Raji (cell line): Measurements from ENCODE around the gene SLC16A6.

Experiments used
- POLR2A ChIP-seq: IDR thresholded peaks from 2 replicates; pipeline ENCODE4 v1.6.1; 2011; ENCODE audit warnings: low read depth, low read length, control low read depth; ENCODE audit not compliant: insufficient read depth

Gene SLC16A6, protein sequence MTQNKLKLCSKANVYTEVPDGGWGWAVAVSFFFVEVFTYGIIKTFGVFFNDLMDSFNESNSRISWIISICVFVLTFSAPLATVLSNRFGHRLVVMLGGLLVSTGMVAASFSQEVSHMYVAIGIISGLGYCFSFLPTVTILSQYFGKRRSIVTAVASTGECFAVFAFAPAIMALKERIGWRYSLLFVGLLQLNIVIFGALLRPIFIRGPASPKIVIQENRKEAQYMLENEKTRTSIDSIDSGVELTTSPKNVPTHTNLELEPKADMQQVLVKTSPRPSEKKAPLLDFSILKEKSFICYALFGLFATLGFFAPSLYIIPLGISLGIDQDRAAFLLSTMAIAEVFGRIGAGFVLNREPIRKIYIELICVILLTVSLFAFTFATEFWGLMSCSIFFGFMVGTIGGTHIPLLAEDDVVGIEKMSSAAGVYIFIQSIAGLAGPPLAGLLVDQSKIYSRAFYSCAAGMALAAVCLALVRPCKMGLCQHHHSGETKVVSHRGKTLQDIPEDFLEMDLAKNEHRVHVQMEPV

DNA sequence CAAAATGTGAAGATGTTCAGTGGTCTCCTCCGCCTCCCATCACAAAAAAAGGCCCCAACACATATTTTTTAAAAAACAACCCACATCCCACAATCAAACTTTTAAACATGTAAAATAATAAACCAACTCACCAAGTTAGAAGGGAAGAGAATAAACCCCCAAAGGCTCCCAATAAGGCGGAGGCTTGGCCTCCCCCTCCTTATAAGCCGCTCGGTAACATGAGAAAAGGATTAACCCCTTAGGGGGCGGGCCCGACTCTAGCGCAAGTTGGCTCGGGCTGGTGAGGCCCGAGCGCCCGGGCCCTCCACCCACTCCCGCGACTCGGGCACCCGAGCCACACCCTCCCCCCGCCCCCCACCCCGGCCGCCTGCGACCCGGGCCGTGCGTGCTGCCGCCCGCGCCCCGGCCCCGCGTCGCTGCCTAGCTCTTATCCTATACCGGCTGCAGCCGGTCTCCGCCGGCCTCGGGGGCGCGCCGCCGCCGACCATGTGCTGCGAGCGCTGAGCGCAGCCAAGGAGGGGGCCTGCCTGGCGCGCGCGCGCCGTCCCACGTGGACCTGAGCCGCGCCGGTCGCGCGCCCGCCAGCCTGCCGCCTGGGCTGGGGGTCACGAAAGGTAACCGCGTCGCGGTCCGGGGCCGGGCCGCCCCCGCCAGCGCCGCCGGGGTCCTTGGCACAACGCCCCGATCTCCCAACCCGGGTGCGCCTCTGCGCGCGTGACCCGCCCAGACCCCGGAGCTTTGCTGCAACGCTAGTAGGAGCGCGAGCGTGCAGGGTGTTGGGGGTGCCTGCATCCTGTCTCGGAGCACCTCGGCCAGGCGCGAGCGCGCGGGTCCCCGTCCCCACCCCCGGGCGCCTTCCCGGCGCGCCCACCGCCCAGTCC, at the start of gene SLC16A6, which contains the start of gene ARSG:
TSS of gene SLC16A6 (minus strand) at position 173 of the 881 bp plus-strand sequence. CDS start 12,807 bp downstream, outside the sequence.
TSS of gene ARSG (plus strand) at position 541 of the 881 bp plus-strand sequence. CDS start 15,999 bp downstream, outside the sequence.
- no peak; the same call in 1 of the 2 replicates for TF ChIP-seq POLR2A

DNA sequence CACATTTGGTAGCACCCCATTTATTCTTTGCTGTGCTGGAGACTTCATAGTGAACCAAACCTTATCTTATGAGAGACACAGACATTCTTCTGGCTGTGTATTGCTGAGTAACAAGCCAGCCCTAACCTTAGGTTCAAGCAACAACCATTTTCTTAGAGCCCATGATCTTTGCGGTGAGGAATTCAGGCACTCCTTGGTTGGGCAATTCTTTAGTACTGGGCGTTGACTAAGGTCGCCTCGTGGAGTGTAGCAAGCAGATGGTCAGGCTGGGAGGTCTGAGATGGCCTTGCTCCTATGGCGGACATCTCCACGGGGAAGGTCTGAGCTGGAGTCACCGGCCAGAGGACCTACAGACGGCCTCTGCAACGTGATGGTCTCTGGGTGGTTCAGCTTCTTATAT, 43.5 kb upstream of the SLC16A6 start:
- no peak for TF ChIP-seq POLR2A

DNA sequence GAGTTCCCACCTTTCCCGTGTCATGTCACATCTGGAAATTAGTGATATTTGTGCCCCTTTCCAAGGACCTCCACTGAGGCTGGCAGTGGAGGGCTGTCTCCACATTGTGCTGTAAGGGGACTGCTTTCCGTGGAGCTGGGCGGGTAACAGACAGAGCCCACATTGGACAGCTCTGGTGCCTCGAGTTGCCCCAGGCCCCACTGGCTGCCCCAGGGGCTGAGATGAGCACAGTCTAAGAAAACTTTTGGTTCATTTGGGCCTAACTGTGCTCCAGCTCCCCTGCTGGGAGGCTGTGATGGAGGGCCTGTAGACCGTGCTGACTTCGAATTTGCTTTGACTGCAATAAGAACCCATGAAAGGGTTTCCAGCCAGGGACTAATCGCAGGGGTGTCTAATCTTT, 38.4 kb upstream of the SLC16A6 start:
- no peak for TF ChIP-seq POLR2A

DNA sequence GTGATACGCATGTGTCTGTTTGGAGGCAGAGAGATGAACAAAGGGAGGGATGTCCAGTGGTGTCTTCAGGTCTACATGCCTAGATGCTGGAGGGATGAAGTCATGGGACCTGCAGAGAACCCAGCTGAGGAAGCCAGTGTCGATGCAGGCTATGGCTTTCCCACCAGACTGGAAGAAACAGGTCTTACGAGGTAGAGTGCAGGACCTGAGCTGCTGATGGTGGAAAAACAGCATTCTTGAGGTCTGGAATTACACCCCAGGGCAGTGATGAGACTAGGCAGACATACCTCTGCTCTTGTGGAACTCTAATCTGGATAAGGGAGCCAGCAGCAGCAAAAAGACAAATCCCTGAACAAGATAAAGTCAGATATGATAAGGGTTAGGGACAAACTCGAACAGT, 37.7 kb upstream of the SLC16A6 start:
- no peak for TF ChIP-seq POLR2A

DNA sequence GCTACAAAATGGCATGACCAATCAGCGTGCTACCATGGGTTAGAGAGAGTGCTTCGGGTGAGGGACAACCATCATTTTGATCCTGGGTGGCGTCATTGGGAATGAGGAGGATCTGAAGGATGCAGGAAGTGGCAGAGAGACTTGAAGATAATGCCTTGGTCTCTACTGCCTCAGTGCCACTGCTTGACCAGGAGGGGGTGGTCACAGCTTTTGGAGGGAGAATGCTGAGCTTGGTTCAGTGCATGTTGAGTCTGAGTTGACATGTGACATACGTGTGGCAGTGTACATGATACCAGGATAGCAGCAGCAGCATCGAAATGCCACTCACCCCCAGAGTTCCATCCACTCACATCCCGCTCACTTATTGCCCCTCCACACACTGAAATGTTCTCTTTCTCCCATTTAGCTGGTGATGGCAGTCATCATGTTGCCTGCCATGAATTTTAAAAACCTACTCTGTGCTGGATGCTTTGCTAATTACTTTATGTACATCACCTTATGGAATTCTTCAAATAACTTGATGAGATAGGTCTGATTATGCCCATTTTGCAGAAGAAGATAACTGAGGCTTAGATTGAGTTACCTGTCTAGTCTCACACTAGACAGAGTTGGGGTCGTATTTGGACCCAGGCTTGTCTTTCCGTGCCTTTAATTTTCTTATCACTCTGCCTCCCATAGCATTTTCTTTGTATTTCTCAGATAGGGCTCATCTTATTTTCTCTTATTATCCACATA, 37.1 kb upstream of the SLC16A6 start:
- TF ChIP-seq POLR2A = no peak

DNA sequence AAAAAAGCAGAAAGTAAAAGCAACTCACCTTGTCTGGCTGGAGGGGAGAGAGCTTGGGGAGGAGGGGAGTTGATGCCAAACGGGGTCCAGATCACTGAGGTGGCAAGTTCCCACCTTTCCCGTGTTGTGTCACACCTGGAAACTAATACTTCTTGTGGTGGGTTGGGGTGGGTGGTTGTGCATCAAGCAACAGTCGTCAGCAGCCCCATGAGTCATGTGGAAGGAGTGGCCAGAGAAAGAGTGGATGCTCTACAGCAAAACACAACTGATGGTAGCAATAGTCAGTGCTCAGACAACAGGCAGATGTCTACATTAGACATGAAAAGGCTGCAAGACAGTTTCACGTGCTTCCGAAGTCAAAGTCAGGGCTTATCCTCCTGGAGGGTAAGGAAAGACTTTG, 35.8 kb upstream of the SLC16A6 start:
- no peak for TF ChIP-seq POLR2A

DNA sequence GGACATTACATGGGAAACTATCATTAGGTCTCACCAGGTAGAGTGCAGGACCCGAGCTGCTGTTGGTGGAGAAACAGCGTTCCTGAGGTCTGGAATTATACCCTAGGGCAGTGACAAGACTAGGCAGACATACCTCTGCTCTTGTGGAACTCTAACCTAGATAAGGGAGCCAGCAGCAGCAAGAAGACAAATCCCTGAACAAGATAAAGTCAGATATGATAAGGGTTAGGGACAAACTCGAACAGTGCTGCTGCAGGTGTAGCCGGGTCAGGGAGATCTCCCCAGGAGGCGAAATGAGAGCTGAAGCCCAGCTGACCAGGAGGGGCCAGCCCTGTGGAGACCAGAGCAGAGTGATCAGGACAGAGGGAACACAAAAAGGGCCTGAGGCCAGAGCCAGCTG, 35.0 kb upstream of the SLC16A6 start:
- TF ChIP-seq POLR2A = no peak

DNA sequence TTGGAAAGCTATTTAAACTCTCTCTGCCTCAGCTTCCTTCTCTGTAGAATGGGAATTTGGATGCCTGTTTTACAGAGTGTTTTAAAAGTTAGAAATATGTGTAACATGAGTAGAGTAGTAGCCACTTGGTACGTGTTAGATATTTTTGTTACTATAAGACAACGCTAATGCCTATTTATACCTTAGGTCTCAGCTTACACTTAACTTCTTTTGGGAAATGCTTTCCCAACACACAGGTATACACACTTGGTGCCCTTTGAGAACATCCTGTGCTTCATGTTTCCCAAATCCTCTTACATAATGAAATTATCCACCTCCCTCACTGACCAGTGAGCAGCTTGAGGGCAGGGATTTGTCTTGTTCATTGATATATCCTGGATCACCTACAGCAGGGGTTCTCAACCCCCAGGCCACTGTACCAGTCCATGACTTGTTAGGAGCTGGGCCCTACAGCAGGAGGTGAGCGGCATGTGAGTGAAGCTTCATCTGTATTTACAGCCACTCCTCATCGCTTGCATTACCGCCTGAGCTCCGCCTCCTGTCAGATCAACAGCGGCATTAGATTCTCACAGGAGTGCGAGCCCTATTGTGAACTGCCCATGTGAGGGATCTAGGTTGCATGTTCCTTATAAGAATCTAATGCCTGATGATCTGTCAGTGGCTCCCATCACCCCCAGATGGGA, 33.9 kb upstream of the SLC16A6 start:
- TF ChIP-seq POLR2A = no peak

DNA sequence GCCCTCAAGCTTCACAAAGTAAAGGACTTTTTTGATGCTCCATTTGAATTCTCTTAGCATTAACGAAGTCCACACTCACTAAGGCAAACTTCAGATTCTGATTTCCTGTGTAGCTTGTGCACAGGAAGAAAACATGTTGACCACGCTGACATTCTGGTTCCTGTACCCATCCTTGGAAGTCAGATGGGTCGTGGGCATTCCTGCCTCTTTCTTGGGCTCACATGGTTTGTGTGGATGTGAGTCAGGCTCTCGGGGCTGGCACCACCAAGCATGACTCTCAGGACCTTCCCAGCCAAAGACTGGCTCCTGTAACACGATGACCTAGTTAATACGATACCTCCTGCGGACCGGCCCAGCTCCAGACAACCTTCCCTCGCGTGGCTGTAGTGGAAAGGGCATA, 33.2 kb upstream of the SLC16A6 start:
- no peak for TF ChIP-seq POLR2A

DNA sequence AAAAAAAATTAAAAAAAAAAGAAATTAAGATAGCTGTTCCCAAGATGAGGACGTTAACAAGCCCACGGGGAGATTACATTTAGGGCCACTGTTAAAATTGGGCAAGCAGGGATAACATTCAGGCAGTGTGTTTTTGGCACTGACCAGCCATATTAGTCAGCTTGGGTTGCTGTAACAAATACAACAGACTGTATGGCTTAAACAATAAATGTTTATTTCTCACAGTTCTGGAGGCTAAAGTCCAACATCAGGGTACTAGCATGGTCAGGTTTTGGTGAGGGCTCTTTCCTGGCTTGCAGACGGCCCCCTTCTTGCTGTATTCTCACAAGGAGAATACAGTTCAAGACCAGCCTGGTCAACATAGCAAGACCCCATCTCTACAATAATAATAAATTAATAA, 31.7 kb upstream of the SLC16A6 start:
- no peak for TF ChIP-seq POLR2A

DNA sequence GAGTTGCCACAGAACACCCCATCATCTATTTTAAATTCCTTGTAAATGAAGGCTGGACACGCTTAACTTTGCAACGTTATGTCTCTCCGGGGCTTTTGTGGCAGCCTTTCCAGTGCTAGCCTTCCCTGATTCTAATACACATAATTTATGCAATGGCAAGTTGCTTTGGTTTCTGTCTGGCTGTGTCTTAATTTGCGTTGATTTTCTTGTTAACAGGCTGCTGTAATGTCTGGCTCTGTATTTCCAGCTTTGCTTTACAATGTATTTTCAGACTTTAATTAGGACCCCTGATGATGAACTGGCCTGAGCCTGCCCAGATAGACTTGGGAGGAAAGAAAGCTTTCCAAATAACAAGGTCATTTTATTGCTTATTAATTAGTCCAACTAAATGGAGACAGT, 30.6 kb upstream of the SLC16A6 start:
- TF ChIP-seq POLR2A = no peak

DNA sequence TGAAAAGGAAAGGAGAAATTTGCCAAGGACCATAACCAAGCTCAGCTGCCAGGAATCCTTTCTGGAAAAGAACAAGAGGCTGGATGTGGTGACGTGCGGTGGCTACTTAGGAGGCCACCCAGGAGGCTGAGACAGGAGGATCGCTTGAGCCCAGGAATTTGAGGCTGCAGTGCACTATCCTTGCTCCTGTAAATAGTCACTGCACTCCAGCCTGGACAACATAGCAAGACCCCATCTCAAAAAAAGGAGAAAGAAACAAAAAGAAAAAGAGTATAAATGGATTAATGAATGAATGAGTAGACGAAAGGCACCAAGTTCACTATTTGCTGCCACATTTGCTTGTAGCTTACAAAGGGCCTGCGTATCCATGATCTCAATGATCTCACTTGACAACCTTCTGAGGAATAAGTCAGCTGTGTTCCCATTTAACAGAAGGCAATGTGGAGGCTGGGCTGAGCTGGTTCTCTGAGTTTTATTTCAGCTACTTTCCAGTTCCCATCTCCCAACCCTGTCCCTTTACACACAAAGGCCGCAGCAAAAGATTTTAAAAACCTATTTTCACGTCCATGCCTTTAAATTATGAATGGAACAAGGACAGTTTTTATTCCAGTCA, 30.1 kb upstream of the SLC16A6 start:
- no peak for TF ChIP-seq POLR2A

DNA sequence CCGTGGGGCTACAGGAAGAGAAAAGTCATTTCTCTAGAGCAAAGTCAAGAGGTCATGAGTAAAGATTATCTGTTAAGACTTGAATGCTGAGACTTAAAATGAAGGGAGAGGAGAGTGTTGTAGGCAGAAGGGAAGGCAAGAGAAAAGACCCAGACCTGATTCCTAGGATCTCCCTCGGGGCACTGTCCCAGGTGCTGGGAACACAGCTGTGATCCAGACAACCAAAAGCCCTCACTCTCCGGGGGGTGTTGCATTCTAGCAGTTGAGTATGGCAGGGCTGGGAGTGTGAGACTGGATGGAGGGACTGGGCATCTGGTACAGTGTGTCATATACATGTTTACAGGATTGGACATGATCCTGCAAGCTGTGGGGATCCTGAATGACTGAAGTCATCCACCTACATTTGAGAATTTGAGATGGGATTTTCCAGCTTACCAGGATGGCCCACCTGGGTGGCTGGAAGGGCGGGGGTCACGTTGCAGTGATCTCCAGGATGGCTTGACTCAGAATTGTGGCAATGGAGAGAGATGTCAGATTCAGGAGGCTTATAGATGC, 29.5 kb upstream of the SLC16A6 start:
- no peak for TF ChIP-seq POLR2A
